Endothelial cell of umbilical vein (primary cell): ENCODE data around the gene ACTL7B. TPM values are rescaled to one million over a fixed set of nuclear protein-coding genes. Genes with fewer than 3 reads are reported as not detected.

Source experiments
- BruUV-seq: library from RNA; stranded (reverse); fragments of 400-500 nt; replicated peaks from 2 replicates; lab custom pipeline; 2021; lab: Mats Ljungman, UMichigan
- CTCF ChIA-PET: fragments of 300-600, 350-600 bp; sonication (Branson Sonifier 250); formaldehyde crosslinking; loops from one replicate; lab custom pipeline; 2021; ENCODE audit warnings: antibody characterized with exemption, inconsistent platforms; lab: Charles Lee
- POLR2A ChIA-PET: fragments of 300-600, 350-600 bp; sonication (Branson Sonifier 250); formaldehyde crosslinking; loops from one replicate; lab custom pipeline; 2021; ENCODE audit warnings: antibody characterized with exemption, inconsistent platforms; lab: Charles Lee
- DNase-seq: peaks from one replicate; pipeline ENCODE4 v3.0.0-alpha.2; 2011; ENCODE audit warnings: low read depth, low spot score
- FAIRE-seq: peaks from 2 replicates; lab custom pipeline; 2011; peaks lifted over from hg19 to GRCh38; lab: Jason Lieb, UNC
- H2AFZ ChIP-seq: 2 replicates; pipeline ENCODE4 v1.6.0; 2012; ENCODE audit warnings: low read depth, low read length, control low read depth, inconsistent platforms
- H3K27ac ChIP-seq: 2 replicates; pipeline ENCODE4 v1.5.1; 2011; ENCODE audit warnings: low read depth, mild to moderate bottlenecking, control low read depth, low read length, moderate library complexity; ENCODE audit not compliant: insufficient read depth
- H3K27me3 ChIP-seq, 2 experiments: 2 replicates each; pipeline versions ENCODE4 v1.6.0 to v1.6.1; 2011; ENCODE audit warnings: low read length in 2 of 2, mixed read lengths in 1 of 2; ENCODE audit not compliant: control insufficient read depth in 2 of 2, insufficient read depth in 2 of 2
- H3K36me3 ChIP-seq, 2 experiments: 2 replicates in 1 of 2; 3 replicates in 1 of 2; pipeline ENCODE4 v1.5.1; 2011; ENCODE audit warnings: low read length in 2 of 2, mild to moderate bottlenecking in 1 of 2, moderate library complexity in 1 of 2; ENCODE audit not compliant: control insufficient read depth in 2 of 2, insufficient read depth in 2 of 2; ENCODE audit errors: extremely low read depth in 1 of 2
- H3K4me1 ChIP-seq: 3 replicates; pipeline ENCODE4 v1.5.1; 2011; ENCODE audit warnings: mild to moderate bottlenecking, low read length; ENCODE audit not compliant: control insufficient read depth, insufficient read depth; ENCODE audit errors: extremely low read depth
- H3K4me2 ChIP-seq: 2 replicates; pipeline ENCODE4 v1.6.1; 2011; ENCODE audit warnings: low read length, control low read depth, mixed read lengths; ENCODE audit not compliant: insufficient read depth
- H3K4me3 ChIP-seq, 3 experiments: fragments of 200-600 bp in 1 of 3; sonication (generic), shearing (Covaris generic) in 1 of 3; replicated peaks in 1 of 3; 2 replicates each; pipeline ENCODE4 v1.5.1; 2011 to 2016; ENCODE audit warnings: control low read depth in 3 of 3, low read length in 3 of 3, mild to moderate bottlenecking in 2 of 3, inconsistent platforms in 1 of 3, low read depth in 1 of 3, moderate library complexity in 1 of 3; ENCODE audit not compliant: insufficient read depth in 1 of 3
- H3K79me2 ChIP-seq: 2 replicates; pipeline ENCODE4 v1.6.0; 2012; ENCODE audit warnings: low read length, inconsistent platforms; ENCODE audit not compliant: control insufficient read depth, insufficient read depth
- H3K9ac ChIP-seq: replicated peaks from 2 replicates; pipeline ENCODE3; 2011; ENCODE audit warnings: low read length, control low read depth; ENCODE audit not compliant: insufficient read depth; ENCODE audit errors: extremely low read depth
- H3K9me1 ChIP-seq: replicated peaks from 3 replicates; pipeline ENCODE4 v1.6.0; 2011; ENCODE audit warnings: mild to moderate bottlenecking, low read length; ENCODE audit not compliant: control insufficient read depth, insufficient read depth; ENCODE audit errors: extremely low read depth
- H3K9me3 ChIP-seq: replicated peaks from 2 replicates; pipeline ENCODE4 v1.5.1; 2012; ENCODE audit warnings: low read length, inconsistent platforms; ENCODE audit not compliant: control insufficient read depth, insufficient read depth
- H4K20me1 ChIP-seq: replicated peaks from 2 replicates; pipeline ENCODE3; 2011; ENCODE audit warnings: mild to moderate bottlenecking, low read length; ENCODE audit not compliant: control insufficient read depth, insufficient read depth; ENCODE audit errors: extremely low read depth
- CTCF ChIP-seq, 2 donors: IDR thresholded peaks; 1 replicate in 1 of 2; 2 replicates in 1 of 2; pipeline ENCODE4 v1.5.1; 2011; ENCODE audit warnings: low read length in 2 of 2, mild to moderate bottlenecking in 2 of 2, moderate library complexity in 2 of 2, control low read depth in 1 of 2, inconsistent platforms in 1 of 2, low read depth in 1 of 2; ENCODE audit not compliant: insufficient read depth in 1 of 2; ENCODE audit errors: extremely low read depth in 1 of 2
- EZH2 ChIP-seq: IDR thresholded peaks from 2 replicates; pipeline ENCODE4 v1.6.1; 2012; ENCODE audit warnings: borderline replicate concordance, low read depth, mild to moderate bottlenecking, moderate library complexity, low read length, inconsistent platforms; ENCODE audit not compliant: severe bottlenecking
- FOS ChIP-seq: IDR thresholded peaks from 2 replicates; pipeline ENCODE4 v1.6.1; 2011; ENCODE audit warnings: mild to moderate bottlenecking, low read length, moderate library complexity, borderline replicate concordance; ENCODE audit not compliant: insufficient read depth
- GATA2 ChIP-seq: IDR thresholded peaks from 2 replicates; pipeline ENCODE4 v1.7.0; 2011; ENCODE audit warnings: low read depth, mild to moderate bottlenecking, moderate library complexity, mixed read lengths, low read length; ENCODE audit not compliant: insufficient read length, insufficient read depth
- JUN ChIP-seq: IDR thresholded peaks from 2 replicates; pipeline ENCODE4 v1.6.1; 2011; ENCODE audit warnings: borderline replicate concordance, low read depth; ENCODE audit not compliant: insufficient read length, insufficient read depth
- MAX ChIP-seq: IDR thresholded peaks from 2 replicates; pipeline ENCODE4 v1.6.1; 2011; ENCODE audit not compliant: insufficient read depth, insufficient read length
- MYC ChIP-seq: IDR thresholded peaks from one replicate; pipeline ENCODE4 v1.6.1; 2011; ENCODE audit warnings: mild to moderate bottlenecking, low read depth, low read length
- POLR2A ChIP-seq: IDR thresholded peaks from 2 replicates; pipeline ENCODE4 v1.6.1; 2012; ENCODE audit warnings: low read depth, mild to moderate bottlenecking, control low read depth, low read length
- POLR2AphosphoS5 ChIP-seq: IDR thresholded peaks from 2 replicates; pipeline ENCODE4 v1.6.1; 2012; ENCODE audit warnings: low read depth, mild to moderate bottlenecking, control low read depth, low read length, moderate library complexity; ENCODE audit not compliant: insufficient read depth
- dilution Hi-C: fragments of 300-500 bp; cut with MboI; formaldehyde crosslinking; loops from one replicate; pipeline ENCODE4 v1.15.0; 2019; ENCODE audit warnings: low sequenced_read_pairs; ENCODE audit not compliant: extremely low pct_ligation_motif_present
- intact Hi-C: fragments of 100-400 bp; cut with micrococcal nuclease; formaldehyde crosslinking; loops from one replicate; pipeline ENCODE4 v1.10.0; 2022
- polyA plus RNA-seq, 4 experiments: library from polyadenylated mRNA; depleted of rRNA in 3 of 4; stranded (reverse) in 3 of 4; unstranded in 1 of 4; fragments of >200 nt; gene quantifications; 2 replicates each; pipeline versions ENCODE4 v1.2.1 to v1.2.3, GENCODE V29; 2011 to 2012; ENCODE audit warnings: missing spikeins in 1 of 4
- total RNA-seq: library from RNA; stranded (reverse); gene quantifications from 2 replicates; pipeline ENCODE4 v1.2.3, GENCODE V29; 2021

The ACTL7B gene
- total and polyA plus RNA-seq, 2 donors (not counting 3 experiments of a cell fraction or from before 2014, with no cell fraction given): not detected

GRCh38 chr9:108812396-108813025 lies 43.3 kb downstream of the ACTL7B start:
- no peaks in the 10 kb centered on the region for H3K9me1 ChIP-seq
- DNase-seq: no peak
- ChIA-PET POLR2A (no interaction called here), CTCF (interaction anchor here (1.0 to 1.9 kb wide), 3 partner anchors 247 to 1347 kb away, joined by 3 to 6 read pairs (median 4); no protein-coding TSS in a partner anchor)
- H3K4me1 ChIP-seq: peaks cover 4% of the 10 kb centered on the region
- H3K4me3 ChIP-seq: no peak overlapping the region
- FAIRE-seq: no peak
- H3K9me3 ChIP-seq: no peaks in the 10 kb centered on the region
- TF ChIP-seq EZH2: no peak
- no peak for TF ChIP-seq CTCF (IDR thresholded peaks at IDR 0.05; ENCODE audit: extremely low read depth in 1 of 2, insufficient read depth in 1 of 2, low read depth in 1 of 2, low read length in 2 of 2)
- no peak for TF ChIP-seq POLR2AphosphoS5
- no peak overlapping the region for H3K4me2 ChIP-seq
- no peaks in the 10 kb centered on the region for H4K20me1 ChIP-seq
- no peak overlapping the region for H2AFZ ChIP-seq
- no peak overlapping the region for H3K9ac ChIP-seq
- no peaks in the 10 kb centered on the region for H3K79me2 ChIP-seq
- intact Hi-C loops: loop anchor here (5.0 kb wide), 1 partner anchor 245 kb away; no protein-coding TSS in a partner anchor
- no peaks in the 10 kb centered on the region for H3K36me3 ChIP-seq
- no peaks in the 10 kb centered on the region for H3K27me3 ChIP-seq
- dilution Hi-C loops: no loop called here
- no TSS peak for BruUV-seq
- H3K27ac ChIP-seq: no peak overlapping the region

GRCh38 chr9:108811944-108812343 lies 43.8 kb downstream of the ACTL7B start:
- TF ChIP-seq FOS (no peak), MYC (no peak), EZH2 (no peak), MAX (no peak), JUN (no peak), CTCF (IDR thresholded peaks at IDR 0.05; ENCODE audit: extremely low read depth in 1 of 2, insufficient read depth in 1 of 2, low read depth in 1 of 2, low read length in 2 of 2) (no peak), GATA2 (no peak), POLR2A (no peak), POLR2AphosphoS5 (no peak)
- dilution Hi-C loops: no loop called here
- ChIA-PET POLR2A (no interaction called here), CTCF (no interaction called here)
- H3K9me1 ChIP-seq: no peaks in the 10 kb centered on the region
- intact Hi-C loops: loop anchor here (5.0 kb wide), 1 partner anchor 245 kb away; no protein-coding TSS in a partner anchor
- H3K4me2 ChIP-seq: no peak overlapping the region
- no TSS peak for BruUV-seq
- H3K36me3 ChIP-seq: no peaks in the 10 kb centered on the region
- H3K79me2 ChIP-seq: no peaks in the 10 kb centered on the region
- H3K9ac ChIP-seq: no peak overlapping the region
- H3K4me3 ChIP-seq: no peak overlapping the region
- no peak for DNase-seq
- H4K20me1 ChIP-seq: no peaks in the 10 kb centered on the region
- peaks cover 0 to 1% of the 10 kb centered on the region in 2 experiments for H3K27me3 ChIP-seq
- H2AFZ ChIP-seq: no peak overlapping the region
- no peaks in the 10 kb centered on the region for H3K9me3 ChIP-seq
- FAIRE-seq: no peak
- peaks cover 4% of the 10 kb centered on the region for H3K4me1 ChIP-seq
- H3K27ac ChIP-seq: no peak overlapping the region
